ENCODE data around the gene POC5.

GRCh38 chr5:75756211-75756610 lies 39.0 kb upstream of the POC5 start:
- TF ChIP-seq CTCF (IDR thresholded peaks at IDR 0.05): no peak
- TF ChIP-seq POLR2A (IDR thresholded peaks at IDR 0.05): no peak

Data from Peyer's patch (tissue), 4 donors.